Measurements from ENCODE around the gene MAGI2.

MAGI2 gene

DNA sequence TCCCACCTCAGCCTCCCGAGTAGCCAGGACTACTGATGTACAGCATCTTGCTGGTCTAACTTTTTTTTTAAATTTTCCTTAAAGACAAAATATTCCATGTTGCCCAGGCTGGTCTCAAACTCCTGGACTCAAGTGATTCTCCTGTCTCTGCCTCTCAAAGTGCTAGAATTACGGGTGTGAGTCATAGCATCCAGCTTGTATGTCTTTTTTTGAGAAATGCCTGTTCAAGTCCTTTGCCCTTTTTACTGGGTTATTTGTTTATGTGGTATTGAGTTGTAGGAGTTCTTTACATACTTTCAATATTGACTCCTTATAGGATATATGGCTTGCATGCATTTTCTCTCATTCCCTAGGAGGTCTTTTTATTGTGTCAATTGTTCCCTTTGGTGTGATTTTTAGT is 486.4 kb downstream of the MAGI2 start:
- no peak overlapping the region for H3K4me3 ChIP-seq (ENCODE audit: low read length)
- no peak for DNase-seq (ENCODE audit: low read depth)
- no peak for TF ChIP-seq CTCF (conservative IDR thresholded peaks at IDR 0.05; ENCODE audit: low read length)

- no peak for DNase-seq (ENCODE audit: low read depth)
- TF ChIP-seq CTCF (conservative IDR thresholded peaks at IDR 0.05; ENCODE audit: low read length), result no peak
- H3K4me3 ChIP-seq (ENCODE audit: low read length), result no peak overlapping the region
These were observed 494.0 kb downstream of the MAGI2 start for GRCh38 chr7:78959477-78959876.

- no peak for TF ChIP-seq CTCF (conservative IDR thresholded peaks at IDR 0.05; ENCODE audit: low read length)
- H3K4me3 ChIP-seq (ENCODE audit: low read length), result no peak overlapping the region
These were observed 498.1 kb downstream of the MAGI2 start for GRCh38 chr7:78955329-78955728.

DNA sequence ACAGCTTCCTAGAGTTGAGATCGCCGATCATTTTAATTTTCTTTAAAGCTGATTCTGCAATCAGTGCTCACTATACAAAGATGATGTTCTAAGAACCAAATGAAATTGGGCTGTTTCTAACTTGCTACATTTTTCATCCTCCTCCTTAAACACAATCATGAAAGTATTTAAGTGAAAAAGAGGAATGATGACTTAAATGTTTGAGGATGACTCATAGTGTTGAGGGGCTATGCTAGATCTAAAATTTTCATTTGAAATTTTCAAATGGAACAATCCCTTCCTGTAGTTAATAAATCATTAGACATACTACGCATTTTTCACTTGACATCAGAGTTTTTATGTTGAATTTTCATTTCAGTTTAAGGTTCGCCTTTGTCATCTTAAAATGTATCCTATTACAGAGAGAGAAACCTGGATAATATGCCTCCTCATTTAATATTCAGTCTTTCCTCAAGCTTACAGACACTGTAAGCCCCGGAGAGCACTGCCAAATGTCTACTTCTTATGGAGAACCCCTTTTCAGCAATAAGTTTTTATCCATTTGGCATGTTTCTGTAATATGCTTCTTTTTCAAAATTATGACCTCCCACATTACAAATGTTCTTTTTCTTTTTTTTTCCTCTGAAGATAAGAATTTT is 499.6 kb downstream of the MAGI2 start:
- peak; percentile 9 for DNase-seq (ENCODE audit: low read depth)
- H3K4me3 ChIP-seq (ENCODE audit: low read length), result no peak overlapping the region
- TF ChIP-seq CTCF (conservative IDR thresholded peaks at IDR 0.05; ENCODE audit: low read length), result no peak

More at GRCh38 chr7:78955329-78955728, 498.1 kb downstream of the MAGI2 start:
- DNase-seq (ENCODE audit: low read depth), result no peak

DNA sequence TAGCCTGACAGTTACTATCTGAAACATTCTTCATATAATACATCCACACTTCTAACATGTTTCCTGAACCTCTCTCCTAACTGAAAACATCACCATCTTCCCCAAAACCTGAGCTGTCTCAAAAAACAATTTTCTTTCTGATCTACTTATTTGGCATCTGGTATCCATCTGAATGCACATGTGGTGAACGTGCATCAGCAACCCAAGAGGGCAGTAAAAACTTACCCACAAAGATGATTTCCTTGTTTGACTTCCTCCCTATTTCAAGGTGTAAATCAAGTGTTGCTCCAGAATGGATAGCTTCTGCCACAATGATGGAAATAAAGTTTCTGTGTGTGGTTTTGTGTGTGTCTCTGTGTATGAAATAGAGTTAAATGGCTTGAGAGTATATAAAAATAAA is 500.4 kb downstream of the MAGI2 start:
- no peak for TF ChIP-seq CTCF (conservative IDR thresholded peaks at IDR 0.05; ENCODE audit: low read length)
- peak; percentile 74 for DNase-seq (ENCODE audit: low read depth)
- H3K4me3 ChIP-seq (ENCODE audit: low read length), result no peak overlapping the region

DNA sequence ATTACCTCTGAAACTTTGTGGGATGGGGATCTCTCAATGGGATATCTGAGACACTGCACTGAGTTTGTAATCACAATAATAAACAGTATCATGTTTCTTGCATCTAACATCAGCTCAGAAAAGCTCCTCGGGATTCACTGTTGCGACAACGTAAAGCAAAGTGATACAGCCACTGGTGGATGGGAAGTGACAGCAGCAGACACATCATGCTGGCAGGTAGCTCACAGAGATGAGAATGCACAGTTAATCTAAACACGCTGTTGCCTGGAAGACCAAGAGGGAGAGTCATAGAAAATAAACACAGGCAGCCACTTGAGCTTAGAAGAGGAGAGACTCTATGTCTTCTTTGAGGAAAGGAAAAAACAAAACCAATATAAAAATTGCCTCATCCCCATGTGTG is 513.8 kb downstream of the MAGI2 start:
- H3K4me3 ChIP-seq (ENCODE audit: low read length), result no peak overlapping the region
- DNase-seq (ENCODE audit: low read depth), result no peak
- TF ChIP-seq CTCF (conservative IDR thresholded peaks at IDR 0.05; ENCODE audit: low read length), result no peak

DNA sequence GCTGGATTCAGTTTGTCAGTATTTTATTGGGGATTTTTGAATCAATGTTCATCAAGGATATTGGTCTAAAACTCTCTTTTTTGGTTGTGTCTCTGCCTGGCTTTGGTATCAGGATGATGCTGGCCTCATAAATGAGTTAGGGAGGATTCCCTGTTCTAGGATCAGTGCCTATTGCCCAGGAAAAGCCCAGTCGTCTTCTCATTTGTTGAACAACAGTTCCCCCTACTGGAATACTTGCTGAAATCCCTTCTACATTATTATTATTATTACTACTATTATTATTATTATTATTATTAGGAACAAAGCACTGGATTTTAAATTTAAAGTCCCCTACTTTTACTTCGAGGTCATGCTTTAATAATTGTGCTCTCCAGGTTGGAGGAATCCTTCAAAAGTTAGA is 528.9 kb downstream of the MAGI2 start:
- DNase-seq (ENCODE audit: low read depth), result peak; percentile 29
- peak; percentile 46 for TF ChIP-seq CTCF (conservative IDR thresholded peaks at IDR 0.05; ENCODE audit: low read length)
- no peak overlapping the region for H3K4me3 ChIP-seq (ENCODE audit: low read length)
